D721Med (cell line): Measurements from ENCODE around the gene TMEM198.

Experiments used
- DNase-seq: peaks from one replicate; pipeline ENCODE4 v3.0.0; 2011; ENCODE audit warnings: low spot score; ENCODE audit not compliant: insufficient read length
- FAIRE-seq: peaks from 2 replicates; lab custom pipeline; 2011; peaks lifted over from hg19 to GRCh38; lab: Jason Lieb, UNC
- TF ChIP-seq, protein P1 (sequence below): IDR thresholded peaks from 2 replicates; pipeline ENCODE4 v1.5.1; 2012; ENCODE audit warnings: mild to moderate bottlenecking, control low read depth; ENCODE audit not compliant: insufficient read depth; ENCODE audit errors: missing control alignments

TMEM198 gene

DNA sequence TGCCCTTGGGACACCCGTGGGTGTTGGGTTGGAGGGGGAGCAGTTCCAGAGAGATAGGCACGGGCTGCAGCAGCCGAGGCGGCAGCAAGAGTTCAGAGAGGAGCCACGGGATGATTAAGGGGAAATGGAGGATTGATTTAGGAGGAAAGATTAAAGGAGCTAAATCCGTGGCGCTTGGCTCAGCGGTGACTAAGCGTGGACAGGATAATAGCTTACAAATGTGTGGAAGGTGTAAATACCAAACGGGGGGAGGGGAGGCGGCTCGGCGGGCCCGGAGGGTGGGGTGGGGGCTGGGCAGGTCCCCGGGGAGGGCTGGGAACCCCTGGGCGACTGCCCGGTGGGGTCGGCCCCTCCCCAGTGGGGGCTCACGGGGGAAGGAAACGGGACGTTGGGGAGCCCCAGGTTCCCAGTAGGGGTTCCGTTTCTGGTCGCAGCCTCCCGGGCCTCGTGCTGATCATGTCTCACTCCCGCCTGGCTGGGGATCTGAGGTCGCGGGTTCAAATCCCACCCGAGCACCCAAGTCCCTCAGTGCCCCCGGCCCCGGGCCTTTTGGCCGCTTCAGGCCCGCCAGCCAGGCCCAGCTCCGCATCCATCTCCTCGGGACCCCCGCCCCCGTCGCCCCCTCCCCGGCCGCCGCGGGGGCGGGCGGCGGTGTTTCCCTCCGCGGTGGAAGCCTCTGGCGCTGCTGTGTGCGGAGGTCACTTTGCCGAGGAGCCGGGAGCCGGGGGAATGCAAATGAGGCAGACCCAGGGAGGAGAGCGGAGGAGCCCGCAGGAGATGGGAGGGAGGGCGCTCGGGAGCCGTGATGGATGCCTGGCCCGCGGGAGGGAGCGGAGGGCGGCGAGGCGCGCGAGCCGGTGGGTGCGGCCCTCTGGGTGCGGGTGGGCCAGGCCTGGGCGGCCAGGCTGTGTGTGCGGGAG, 21.5 kb upstream of the TMEM198 start:
- FAIRE-seq (peak; percentile 44), DNase-seq (peak; percentile 78)
- TF ChIP-seq, protein P1, sequence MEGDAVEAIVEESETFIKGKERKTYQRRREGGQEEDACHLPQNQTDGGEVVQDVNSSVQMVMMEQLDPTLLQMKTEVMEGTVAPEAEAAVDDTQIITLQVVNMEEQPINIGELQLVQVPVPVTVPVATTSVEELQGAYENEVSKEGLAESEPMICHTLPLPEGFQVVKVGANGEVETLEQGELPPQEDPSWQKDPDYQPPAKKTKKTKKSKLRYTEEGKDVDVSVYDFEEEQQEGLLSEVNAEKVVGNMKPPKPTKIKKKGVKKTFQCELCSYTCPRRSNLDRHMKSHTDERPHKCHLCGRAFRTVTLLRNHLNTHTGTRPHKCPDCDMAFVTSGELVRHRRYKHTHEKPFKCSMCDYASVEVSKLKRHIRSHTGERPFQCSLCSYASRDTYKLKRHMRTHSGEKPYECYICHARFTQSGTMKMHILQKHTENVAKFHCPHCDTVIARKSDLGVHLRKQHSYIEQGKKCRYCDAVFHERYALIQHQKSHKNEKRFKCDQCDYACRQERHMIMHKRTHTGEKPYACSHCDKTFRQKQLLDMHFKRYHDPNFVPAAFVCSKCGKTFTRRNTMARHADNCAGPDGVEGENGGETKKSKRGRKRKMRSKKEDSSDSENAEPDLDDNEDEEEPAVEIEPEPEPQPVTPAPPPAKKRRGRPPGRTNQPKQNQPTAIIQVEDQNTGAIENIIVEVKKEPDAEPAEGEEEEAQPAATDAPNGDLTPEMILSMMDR, result no peak

GRCh38 chr2:219523031-219523671, 20.7 kb upstream of the TMEM198 start:
- no peak for FAIRE-seq
- TF ChIP-seq, protein P1, result no peak
- DNase-seq, result no peak

GRCh38 chr2:219524817-219525216, 19.0 kb upstream of the TMEM198 start:
- DNase-seq (no peak), FAIRE-seq (no peak)
- TF ChIP-seq, protein P1, result no peak

GRCh38 chr2:219525533-219526232, 18.1 kb upstream of the TMEM198 start:
- FAIRE-seq, result no peak
- DNase-seq, result peak; percentile 85
- TF ChIP-seq, protein P1, result no peak

GRCh38 chr2:219526320-219527075, 17.3 kb upstream of the TMEM198 start:
- FAIRE-seq, result no peak
- TF ChIP-seq, protein P1, result no peak
- no peak for DNase-seq

DNA sequence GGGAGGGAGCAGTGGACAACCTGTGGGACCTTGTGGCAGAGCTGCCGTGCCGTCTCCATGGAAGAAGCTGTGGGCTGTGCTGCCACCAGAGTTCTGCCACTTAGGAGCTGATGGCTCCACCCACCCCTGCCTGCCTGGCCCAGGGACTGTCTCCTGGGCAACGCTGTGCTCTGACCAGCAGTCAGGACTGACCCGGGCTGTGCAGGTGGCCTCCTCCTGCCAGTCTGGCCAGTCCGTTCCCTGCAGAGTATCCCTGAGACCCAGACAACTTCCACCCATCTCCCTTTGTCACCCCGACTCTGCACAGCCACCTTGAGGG, 16.8 kb upstream of the TMEM198 start:
- TF ChIP-seq, protein P1, result no peak
- DNase-seq (no peak), FAIRE-seq (no peak)
